ENCODE results near the gene SDHA.
"Not testable (repeated sequence)": the region's sequence is repeated elsewhere in the genome, so short reads cannot be mapped to it uniquely, and the experiment has no call there.

Gene SDHA

DNA sequence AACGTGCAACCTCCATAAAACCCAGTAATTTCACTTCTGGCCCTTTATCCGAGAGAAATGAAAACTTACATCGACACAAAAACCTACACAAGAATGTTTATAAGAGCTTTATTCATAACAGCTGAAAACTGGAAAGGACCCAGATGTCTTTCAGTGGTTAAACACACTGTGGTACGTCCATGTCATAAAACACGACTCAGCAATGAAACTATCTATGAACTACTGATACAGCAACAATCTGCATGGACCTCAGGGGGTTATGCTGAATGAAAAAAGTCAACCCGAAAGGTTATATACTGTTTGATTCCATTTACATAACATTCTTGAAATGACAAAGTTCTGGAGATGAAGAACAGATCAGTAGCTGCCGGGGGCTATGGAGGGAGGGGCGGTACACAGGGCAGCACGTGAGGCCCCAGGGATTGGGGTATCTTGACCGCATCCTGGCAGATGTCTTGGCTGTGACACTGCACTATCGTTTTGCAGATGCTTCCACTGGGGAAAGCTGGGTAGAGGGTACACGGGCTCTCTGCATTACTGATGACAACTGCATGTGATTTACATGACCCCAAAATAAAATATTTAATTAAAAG is 4.2 kb upstream of the SDHA start (continued):
- no peak for TF ChIP-seq ZFP3 (tag by site-specific recombination; IDR thresholded peaks at IDR 0.05; ENCODE audit: low read depth)
- TF ChIP-seq, protein P1, sequence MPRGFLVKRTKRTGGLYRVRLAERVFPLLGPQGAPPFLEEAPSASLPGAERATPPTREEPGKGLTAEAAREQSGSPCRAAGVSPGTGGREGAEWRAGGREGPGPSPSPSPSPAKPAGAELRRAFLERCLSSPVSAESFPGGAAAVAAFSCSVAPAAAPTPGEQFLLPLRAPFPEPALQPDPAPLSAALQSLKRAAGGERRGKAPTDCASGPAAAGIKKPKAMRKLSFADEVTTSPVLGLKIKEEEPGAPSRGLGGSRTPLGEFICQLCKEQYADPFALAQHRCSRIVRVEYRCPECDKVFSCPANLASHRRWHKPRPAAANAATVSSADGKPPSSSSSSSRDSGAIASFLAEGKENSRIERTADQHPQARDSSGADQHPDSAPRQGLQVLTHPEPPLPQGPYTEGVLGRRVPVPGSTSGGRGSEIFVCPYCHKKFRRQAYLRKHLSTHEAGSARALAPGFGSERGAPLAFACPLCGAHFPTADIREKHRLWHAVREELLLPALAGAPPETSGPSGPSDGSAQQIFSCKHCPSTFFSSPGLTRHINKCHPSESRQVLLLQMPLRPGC (tag by site-specific recombination; IDR thresholded peaks at IDR 0.05), result no peak
- no peak for TF ChIP-seq ZBTB8A (tag by site-specific recombination; IDR thresholded peaks at IDR 0.05)
- TF ChIP-seq, protein P2, sequence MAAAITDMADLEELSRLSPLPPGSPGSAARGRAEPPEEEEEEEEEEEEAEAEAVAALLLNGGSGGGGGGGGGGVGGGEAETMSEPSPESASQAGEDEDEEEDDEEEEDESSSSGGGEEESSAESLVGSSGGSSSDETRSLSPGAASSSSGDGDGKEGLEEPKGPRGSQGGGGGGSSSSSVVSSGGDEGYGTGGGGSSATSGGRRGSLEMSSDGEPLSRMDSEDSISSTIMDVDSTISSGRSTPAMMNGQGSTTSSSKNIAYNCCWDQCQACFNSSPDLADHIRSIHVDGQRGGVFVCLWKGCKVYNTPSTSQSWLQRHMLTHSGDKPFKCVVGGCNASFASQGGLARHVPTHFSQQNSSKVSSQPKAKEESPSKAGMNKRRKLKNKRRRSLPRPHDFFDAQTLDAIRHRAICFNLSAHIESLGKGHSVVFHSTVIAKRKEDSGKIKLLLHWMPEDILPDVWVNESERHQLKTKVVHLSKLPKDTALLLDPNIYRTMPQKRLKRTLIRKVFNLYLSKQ (tag by site-specific recombination; IDR thresholded peaks at IDR 0.05; ENCODE audit: borderline replicate concordance), result no peak

GRCh38 chr5:215256-215655 is 2.9 kb upstream of the SDHA start:
- peaks cover 14 to 19% of the 10 kb centered on the region in 2 experiments for H3K36me3 ChIP-seq (ENCODE audit: control insufficient read depth in 2 of 2, insufficient read depth in 1 of 2, low read length in 2 of 2)
- H3K27ac ChIP-seq (ENCODE audit: extremely low read depth, low read depth, low read length); CTCF ChIA-PET; H3K9me3 ChIP-seq (ENCODE audit: control insufficient read depth, insufficient read depth, low read depth, low read length); H3K4me1 ChIP-seq (ENCODE audit: control insufficient read depth, insufficient read depth, low read length); POLR2A ChIA-PET; H3K4me3 ChIP-seq (ENCODE audit: low read depth, low read length): not testable (repeated sequence)
- 0 out of 2 replicates have a peak, but pooled peaks have one; percentile 16 for TF ChIP-seq ZNF366 (tag by site-specific recombination; conservative IDR thresholded peaks at IDR 0.05)

DNA sequence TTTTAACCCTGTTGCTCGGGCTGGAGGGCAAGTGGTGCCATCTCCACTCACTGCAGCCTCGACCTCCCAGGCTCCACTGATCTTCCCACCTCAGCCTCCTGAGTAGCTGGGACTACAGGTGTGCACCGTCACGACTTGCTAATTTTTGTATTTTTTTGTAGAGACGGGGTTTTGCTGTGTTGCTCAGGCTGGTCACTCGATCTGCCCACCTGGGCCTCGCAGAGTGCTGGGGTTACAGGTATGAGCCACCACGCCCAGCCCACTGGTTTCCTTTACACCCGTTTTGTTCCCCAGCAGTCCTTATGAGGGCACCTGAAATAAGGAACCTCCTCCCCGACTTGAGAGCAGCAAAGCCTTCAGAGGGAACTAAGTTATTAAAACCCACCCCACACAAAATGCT is 2.0 kb upstream of the SDHA start:
- CTCF ChIA-PET; POLR2A ChIA-PET; H3K27ac ChIP-seq (ENCODE audit: extremely low read depth, low read depth, low read length); H3K4me1 ChIP-seq (ENCODE audit: control insufficient read depth, insufficient read depth, low read length); H3K9me3 ChIP-seq (ENCODE audit: control insufficient read depth, insufficient read depth, low read depth, low read length); H3K4me3 ChIP-seq (ENCODE audit: low read depth, low read length): not testable (repeated sequence)
- peaks cover 14 to 19% of the 10 kb centered on the region in 2 experiments for H3K36me3 ChIP-seq (ENCODE audit: control insufficient read depth in 2 of 2, insufficient read depth in 1 of 2, low read length in 2 of 2)

DNA sequence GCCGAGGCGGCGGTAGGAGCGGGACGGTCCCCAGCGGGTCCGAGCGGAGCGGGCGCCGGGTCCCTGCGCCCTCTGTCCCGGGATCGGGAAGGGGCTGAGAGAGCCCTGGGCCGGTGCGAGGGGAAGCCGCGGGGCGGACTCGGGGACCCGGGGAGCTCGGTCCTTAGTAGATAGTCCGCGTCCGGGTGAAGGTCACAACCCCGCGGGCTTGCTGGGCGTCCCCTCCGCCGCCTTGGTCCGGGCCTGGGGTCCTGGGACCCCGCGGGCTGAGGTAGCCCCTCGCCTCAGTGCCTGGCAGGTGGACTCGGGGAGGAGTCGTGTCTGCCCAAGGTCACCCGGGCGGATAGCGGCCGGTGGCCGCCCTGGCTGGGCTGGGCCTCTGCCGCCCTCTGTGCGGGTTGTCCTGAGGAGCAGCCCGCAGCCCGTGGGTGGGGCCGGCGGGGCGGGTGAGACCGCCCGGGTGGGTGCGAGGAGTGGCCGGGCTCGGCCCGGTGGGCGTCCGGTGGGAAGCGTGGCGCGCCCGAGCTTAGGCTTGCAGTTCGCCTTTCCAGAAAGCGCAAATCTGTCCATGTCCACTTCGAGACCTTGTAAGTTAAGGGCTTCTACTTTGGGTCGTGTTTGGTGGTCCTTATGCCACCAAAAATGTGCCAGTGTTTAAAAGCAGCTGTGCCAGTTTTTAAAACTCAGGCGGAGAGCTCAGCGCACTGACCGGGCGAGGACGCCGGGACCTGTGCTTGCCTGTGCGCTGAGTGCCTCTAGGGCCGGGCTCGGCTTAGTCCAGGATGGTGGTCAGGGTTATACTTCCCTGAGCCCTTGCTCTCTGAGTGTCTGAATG is 554 bp downstream of the SDHA start:
- peaks cover 14 to 21% of the 10 kb centered on the region in 2 experiments for H3K36me3 ChIP-seq (ENCODE audit: control insufficient read depth in 2 of 2, insufficient read depth in 1 of 2, low read length in 2 of 2)
- H3K27ac ChIP-seq (ENCODE audit: extremely low read depth, low read depth, low read length), result peak overlapping the region; percentile 77; the same call in 1 of the 2 replicates
- ChIA-PET POLR2A (interaction anchor here (0.5 to 3.2 kb wide), 22 partner anchors 9 to 250 kb away, joined by 3 to 24 read pairs (median 4); partner anchors contain the start of genes AHRR, LRRC14B, PDCD6 and PLEKHG4B), CTCF (interaction anchor here (0.5 to 3.3 kb wide), 8 partner anchors 10 to 192 kb away, joined by 3 to 13 read pairs (median 4); no protein-coding TSS in a partner anchor)
- no peaks in the 10 kb centered on the region for H3K9me3 ChIP-seq (ENCODE audit: control insufficient read depth, insufficient read depth, low read depth, low read length)
- peaks cover 4% of the 10 kb centered on the region for H3K4me1 ChIP-seq (ENCODE audit: control insufficient read depth, insufficient read depth, low read length)
- peak overlapping the region; percentile 99 for H3K4me3 ChIP-seq (ENCODE audit: low read depth, low read length)
- peak; percentile 45; the same call in 1 of the 2 replicates for TF ChIP-seq KLF9 (tag by site-specific recombination; IDR thresholded peaks at IDR 0.05; ENCODE audit: low read depth)
- no peak for TF ChIP-seq ZNF518A (tag by site-specific recombination; conservative IDR thresholded peaks at IDR 0.05; ENCODE audit: low read depth)
- peak; percentile 79 for TF ChIP-seq ZNF335 (tag by site-specific recombination; conservative IDR thresholded peaks at IDR 0.05)
- TF ChIP-seq ZBTB8A (tag by site-specific recombination; IDR thresholded peaks at IDR 0.05), result peak; percentile 88
- no peak for TF ChIP-seq ZNF2 (tag by site-specific recombination; IDR thresholded peaks at IDR 0.05)
- TF ChIP-seq ZNF596 (tag by site-specific recombination; IDR thresholded peaks at IDR 0.05), result 0 out of 2 replicates have a peak, but pooled peaks have one; percentile 12
- TF ChIP-seq ZNF664 (tag by site-specific recombination; IDR thresholded peaks at IDR 0.05), result no peak
- peak; percentile 14; the same call in 1 of the 2 replicates for TF ChIP-seq SP2 (tag by site-specific recombination; IDR thresholded peaks at IDR 0.05)
- no peak for TF ChIP-seq ZNF701 (tag by site-specific recombination; IDR thresholded peaks at IDR 0.05)
- TF ChIP-seq SP7 (tag by site-specific recombination; IDR thresholded peaks at IDR 0.05), result no peak
- TF ChIP-seq ZNF133 (tag by site-specific recombination; IDR thresholded peaks at IDR 0.05), result no peak
